DMS79 (cell line): ENCODE measurements around the gene POTEI.
"Not testable (repeated sequence)": the region's sequence is repeated elsewhere in the genome, so short reads cannot be mapped to it uniquely, and the experiment has no call there.

Experiments used
- DNase-seq: peaks from one replicate; lab custom pipeline; 2025; lab: John Stamatoyannopoulos, UW

Gene POTEI

GRCh38 chr2:130509228-130509627, at the start of gene POTEI:
POTEI (minus strand) TSS chr2:130509328; CDS start chr2:130509235, 93 bp downstream.
- not testable (repeated sequence) for DNase-seq

- DNase-seq = not testable (repeated sequence)
Observed at GRCh38 chr2:130556441-130556840, 47.3 kb upstream of the POTEI start.

GRCh38 chr2:130554178-130554577, 45.0 kb upstream of the POTEI start:
- not testable (repeated sequence) for DNase-seq

- DNase-seq = not testable (repeated sequence)
Observed at GRCh38 chr2:130549475-130549874, 40.3 kb upstream of the POTEI start.

- not testable (repeated sequence) for DNase-seq
Observed at GRCh38 chr2:130548418-130548817, 39.3 kb upstream of the POTEI start.

- not testable (repeated sequence) for DNase-seq
Observed at GRCh38 chr2:130544978-130545377, 35.9 kb upstream of the POTEI start.

- not testable (repeated sequence) for DNase-seq
Observed at GRCh38 chr2:130543785-130544528, 34.8 kb upstream of the POTEI start.

- DNase-seq = not testable (repeated sequence)
Observed at GRCh38 chr2:130542789-130543188, 33.7 kb upstream of the POTEI start.

GRCh38 chr2:130538271-130538670, 29.1 kb upstream of the POTEI start:
- not testable (repeated sequence) for DNase-seq

- not testable (repeated sequence) for DNase-seq
Observed at GRCh38 chr2:130536654-130537053, 27.5 kb upstream of the POTEI start.

GRCh38 chr2:130531672-130532071, 22.5 kb upstream of the POTEI start:
- DNase-seq = not testable (repeated sequence)

GRCh38 chr2:130531225-130531624, 22.1 kb upstream of the POTEI start:
- DNase-seq = not testable (repeated sequence)

GRCh38 chr2:130530212-130530611, 21.1 kb upstream of the POTEI start:
- not testable (repeated sequence) for DNase-seq

- not testable (repeated sequence) for DNase-seq
Observed at GRCh38 chr2:130529545-130529944, 20.4 kb upstream of the POTEI start.

- not testable (repeated sequence) for DNase-seq
Observed at GRCh38 chr2:130527365-130527967, 18.3 kb upstream of the POTEI start.

- DNase-seq = not testable (repeated sequence)
Observed at GRCh38 chr2:130522390-130522789, 13.3 kb upstream of the POTEI start.

GRCh38 chr2:130520992-130521391, 11.9 kb upstream of the POTEI start, which contains the start of gene CFC1B:
CFC1B (plus strand) TSS chr2:130521222; CDS start chr2:130521485, 263 bp downstream.
- not testable (repeated sequence) for DNase-seq

GRCh38 chr2:130518516-130519106, 9.5 kb upstream of the POTEI start:
- DNase-seq = not testable (repeated sequence)

GRCh38 chr2:130511747-130512451, 2.8 kb upstream of the POTEI start:
- DNase-seq = not testable (repeated sequence)

- DNase-seq = not testable (repeated sequence)
Observed at GRCh38 chr2:130510807-130511746, 1.9 kb upstream of the POTEI start.

GRCh38 chr2:130491073-130491472, 18.1 kb downstream of the POTEI start:
- not testable (repeated sequence) for DNase-seq
